ENCODE data around the gene ADAMTS19. TPM values are rescaled to one million over a fixed set of nuclear protein-coding genes. Genes with fewer than 3 reads are reported as not detected.

ADAMTS19 gene
- total and polyA plus RNA-seq, 2 experiments from 2014 or later = not detected

DNA sequence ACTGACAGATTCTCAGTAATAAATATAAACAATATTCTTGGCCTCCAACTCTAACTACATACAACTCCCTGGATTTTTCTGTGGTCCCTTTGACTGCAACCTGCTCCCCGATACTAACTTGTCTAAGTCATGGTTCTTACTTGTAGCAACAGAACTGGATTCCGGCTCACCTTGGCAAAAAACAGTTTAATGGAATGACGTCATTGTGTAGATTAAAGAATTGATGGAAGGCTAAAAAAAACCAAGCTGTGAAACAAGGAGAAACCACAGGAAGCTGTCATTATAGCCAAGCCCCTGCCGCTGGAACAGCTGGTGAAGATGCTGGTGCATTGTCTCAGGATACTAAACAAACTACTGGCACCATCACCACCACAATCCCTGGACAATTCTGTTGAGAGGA, 11.4 kb upstream of the ADAMTS19 start:
- DNase-seq = no peak
- no peaks in the 10 kb centered on the region for H4K20me1 ChIP-seq (ENCODE audit: insufficient read depth)
- no peaks in the 10 kb centered on the region for H3K36me3 ChIP-seq (ENCODE audit: low read depth)
- no peaks in the 10 kb centered on the region for H3K79me2 ChIP-seq (ENCODE audit: insufficient read depth)
- H3K4me3 ChIP-seq = no peak overlapping the region
- TF ChIP-seq EZH2 (IDR thresholded peaks at IDR 0.05; ENCODE audit: insufficient read depth, poor library complexity, severe bottlenecking) = no peak
- no peak for TF ChIP-seq EZH2phosphoT487 (IDR thresholded peaks at IDR 0.05; ENCODE audit: insufficient read depth, low read depth)
- no peak overlapping the region for H3K4me2 ChIP-seq (ENCODE audit: unreplicated experiment)
- H3K4me1 ChIP-seq (ENCODE audit: insufficient read depth) = no peaks in the 10 kb centered on the region
- no peak overlapping the region for H2AFZ ChIP-seq
- H3K27me3 ChIP-seq (replicated peaks; ENCODE audit: insufficient read depth) = no peaks in the 10 kb centered on the region
- H3K9ac ChIP-seq = no peak overlapping the region
- no peaks in the 10 kb centered on the region for H3F3A ChIP-seq (ENCODE audit: insufficient read depth)
- H3K27ac ChIP-seq = no peak overlapping the region
- H3K9me2 ChIP-seq (ENCODE audit: insufficient read depth) = no peaks in the 10 kb centered on the region
- 25 to 28% methylated on average over 4 of the region's 4 CpGs for WGBS, 2 experiments (ENCODE audit: low coverage in 1 of 2, low lambda C conversion rate in 2 of 2, missing lambda C conversion rate in 2 of 2)
- in situ Hi-C loops (cut with MboI) = no loop called here
- no peaks in the 10 kb centered on the region for H3K9me3 ChIP-seq (ENCODE audit: low read depth)

- H3K79me2 ChIP-seq (ENCODE audit: insufficient read depth) = no peaks in the 10 kb centered on the region
- no peak overlapping the region for H3K9ac ChIP-seq
- no peaks in the 10 kb centered on the region for H4K20me1 ChIP-seq (ENCODE audit: insufficient read depth)
- H2AFZ ChIP-seq = no peak overlapping the region
- DNase-seq = no peak
- in situ Hi-C loops (cut with MboI) = no loop called here
- H3K9me2 ChIP-seq (ENCODE audit: insufficient read depth) = no peaks in the 10 kb centered on the region
- 53 to 64% methylated on average over 2 of the region's 2 CpGs for WGBS, 2 experiments (ENCODE audit: low coverage in 1 of 2, low lambda C conversion rate in 2 of 2, missing lambda C conversion rate in 2 of 2)
- H3K4me1 ChIP-seq (ENCODE audit: insufficient read depth) = no peaks in the 10 kb centered on the region
- no peaks in the 10 kb centered on the region for H3K9me3 ChIP-seq (ENCODE audit: low read depth)
- H3K4me3 ChIP-seq = no peak overlapping the region
- no peaks in the 10 kb centered on the region for H3F3A ChIP-seq (ENCODE audit: insufficient read depth)
- TF ChIP-seq EZH2 (IDR thresholded peaks at IDR 0.05; ENCODE audit: insufficient read depth, poor library complexity, severe bottlenecking) = no peak
- H3K36me3 ChIP-seq (ENCODE audit: low read depth) = no peaks in the 10 kb centered on the region
- no peak overlapping the region for H3K27ac ChIP-seq
- peaks cover 16% of the 10 kb centered on the region for H3K27me3 ChIP-seq (replicated peaks; ENCODE audit: insufficient read depth)
- H3K4me2 ChIP-seq (ENCODE audit: unreplicated experiment) = no peak overlapping the region
Observed at GRCh38 chr5:129454461-129454860, 5.6 kb upstream of the ADAMTS19 start.

- 37 to 41% methylated on average over 11 of the region's 11 CpGs for WGBS, 2 experiments (ENCODE audit: low coverage in 1 of 2, low lambda C conversion rate in 2 of 2, missing lambda C conversion rate in 2 of 2)
- Histone ChIP-seq H3K9me2 (ENCODE audit: insufficient read depth) (no peaks in the 10 kb centered on the region), H3K4me3 (no peak overlapping the region), H3K9ac (no peak overlapping the region), H3K4me2 (ENCODE audit: unreplicated experiment) (no peak overlapping the region), H3K27ac (no peak overlapping the region), H3K36me3 (ENCODE audit: low read depth) (no peaks in the 10 kb centered on the region), H2AFZ (peak overlapping the region; percentile 19; the same call in 1 of the 2 replicates), H3K79me2 (ENCODE audit: insufficient read depth) (no peaks in the 10 kb centered on the region), H3K9me3 (ENCODE audit: low read depth) (no peaks in the 10 kb centered on the region), H4K20me1 (ENCODE audit: insufficient read depth) (no peaks in the 10 kb centered on the region), H3K27me3 (replicated peaks; ENCODE audit: insufficient read depth) (peaks cover 40% of the 10 kb centered on the region), H3K4me1 (ENCODE audit: insufficient read depth) (no peaks in the 10 kb centered on the region), H3F3A (ENCODE audit: insufficient read depth) (no peaks in the 10 kb centered on the region)
- TF ChIP-seq EZH2 (IDR thresholded peaks at IDR 0.05; ENCODE audit: insufficient read depth, poor library complexity, severe bottlenecking) (no peak), EZH2phosphoT487 (IDR thresholded peaks at IDR 0.05; ENCODE audit: insufficient read depth, low read depth) (no peak)
- in situ Hi-C loops (cut with MboI) = no loop called here
- DNase-seq = no peak
Observed at GRCh38 chr5:129459450-129459776, 685 bp upstream of the ADAMTS19 start.

DNA sequence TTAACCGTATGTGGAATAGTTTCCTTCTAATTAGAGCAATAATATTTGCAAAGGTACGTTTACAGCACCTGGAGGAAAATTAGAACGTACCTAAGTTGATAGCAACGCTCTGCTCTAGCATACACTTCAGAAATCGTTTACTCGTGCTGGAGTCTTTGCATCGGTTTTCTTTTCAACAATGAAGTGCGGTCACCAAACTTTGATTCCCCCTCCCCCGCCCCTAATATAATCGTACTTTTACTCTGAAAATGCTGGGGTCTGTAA, 506 bp downstream of the ADAMTS19 start:
- H3K79me2 ChIP-seq (ENCODE audit: insufficient read depth) = no peaks in the 10 kb centered on the region
- WGBS, 2 experiments (ENCODE audit: low coverage in 1 of 2, low lambda C conversion rate in 2 of 2, missing lambda C conversion rate in 2 of 2) = 2 to 4% methylated on average over 10 of the region's 10 CpGs
- in situ Hi-C loops (cut with MboI) = no loop called here

More for the DNA sequence above, 506 bp downstream of the ADAMTS19 start:
- Histone ChIP-seq H3K9me3 (ENCODE audit: low read depth) (no peaks in the 10 kb centered on the region), H3K9ac (no peak overlapping the region), H3K36me3 (ENCODE audit: low read depth) (no peaks in the 10 kb centered on the region), H2AFZ (peak overlapping the region; percentile 18; the same call in 1 of the 2 replicates), H3K4me1 (ENCODE audit: insufficient read depth) (no peaks in the 10 kb centered on the region), H3K27ac (no peak overlapping the region), H3K4me2 (ENCODE audit: unreplicated experiment) (no peak overlapping the region), H3K4me3 (no peak overlapping the region; the same call in 1 of the 2 replicates), H3F3A (ENCODE audit: insufficient read depth) (no peaks in the 10 kb centered on the region), H3K9me2 (ENCODE audit: insufficient read depth) (no peaks in the 10 kb centered on the region), H3K27me3 (replicated peaks; ENCODE audit: insufficient read depth) (peaks cover 40% of the 10 kb centered on the region), H4K20me1 (ENCODE audit: insufficient read depth) (no peaks in the 10 kb centered on the region)
- peak; percentile 80 for TF ChIP-seq EZH2 (IDR thresholded peaks at IDR 0.05; ENCODE audit: insufficient read depth, poor library complexity, severe bottlenecking)
- no peak for TF ChIP-seq EZH2phosphoT487 (IDR thresholded peaks at IDR 0.05; ENCODE audit: insufficient read depth, low read depth)
- no peak for DNase-seq
